Measurements from ENCODE around the gene RBFA. TPM values are rescaled to one million over a fixed set of nuclear protein-coding genes. Genes with fewer than 3 reads are reported as not detected.
"Not testable (repeated sequence)": the region's sequence is repeated elsewhere in the genome, so short reads cannot be mapped to it uniquely, and the experiment has no call there.

RBFA gene
- polyA plus RNA-seq, 3 donors: 4.0 to 14.7 (median 5.7) TPM

- peaks cover 41 to 63% (median 49%) of the 10 kb centered on the region in 7 donors for H3K9me3 Mint-ChIP-seq
- no peak overlapping the region for H3K4me3 Mint-ChIP-seq
- no peaks in the 10 kb centered on the region for H3K79me2 ChIP-seq (ENCODE audit: insufficient read depth, low read length)
- H3K4me1 ChIP-seq (ENCODE audit: control insufficient read depth in 1 of 2, insufficient read depth in 2 of 2, low read length in 2 of 2): no peaks in the 10 kb centered on the region
- H3K36me3 ChIP-seq (replicated peaks in 1 of 2; ENCODE audit: control insufficient read depth in 1 of 2, insufficient read depth in 2 of 2, low read length in 2 of 2): no peaks in the 10 kb centered on the region
- 95% methylated on average over 12 of the region's 16 CpGs for WGBS (ENCODE audit: insufficient coverage)
- H3K9me3 ChIP-seq (replicated peaks in 1 of 2; ENCODE audit: control insufficient read depth in 1 of 2, insufficient read depth in 1 of 2, low read length in 2 of 2): peaks cover 17 to 55% of the 10 kb centered on the region in 2 donors
- H2AFZ ChIP-seq (ENCODE audit: insufficient read depth, low read depth, low read length, poor library complexity, severe bottlenecking): no peak overlapping the region
- H3K4me3 ChIP-seq (replicated peaks in 1 of 3; ENCODE audit: low read depth in 2 of 3, low read length in 3 of 3): no peak overlapping the region
- no peak overlapping the region for H3K27ac ChIP-seq (ENCODE audit: low read depth in 1 of 2, low read length in 2 of 2)
- intact Hi-C loops (cut with micrococcal nuclease): no loop called here
- no peaks in the 10 kb centered on the region for H3K27me3 ChIP-seq (ENCODE audit: control insufficient read depth in 2 of 2, insufficient read depth in 2 of 2, low read length in 2 of 2)
- no peaks in the 10 kb centered on the region for H3K36me3 Mint-ChIP-seq
- H3K27me3 Mint-ChIP-seq (ENCODE audit: low read depth in 3 of 3): peaks cover 0 to 2% (median 2%) of the 10 kb centered on the region in 3 donors
- peak overlapping the region in 1 of 7 donors; percentile 4 for H3K27ac Mint-ChIP-seq
- no peak for TF ChIP-seq CTCF (IDR thresholded peaks at IDR 0.05)
- DNase-seq: no peak
- H3K4me1 Mint-ChIP-seq: no peaks in the 10 kb centered on the region
- H3K9ac ChIP-seq (ENCODE audit: insufficient read depth, low read length, poor library complexity, severe bottlenecking): no peak overlapping the region
- no peaks in the 10 kb centered on the region for H4K20me1 ChIP-seq (ENCODE audit: insufficient read depth, low read length)
- no peak overlapping the region for H3K4me2 ChIP-seq (replicated peaks; ENCODE audit: extremely low read depth, low read length, poor library complexity, severe bottlenecking)
These were observed 24.3 kb upstream of the RBFA start for GRCh38 chr18:80009661-80010550.

DNA sequence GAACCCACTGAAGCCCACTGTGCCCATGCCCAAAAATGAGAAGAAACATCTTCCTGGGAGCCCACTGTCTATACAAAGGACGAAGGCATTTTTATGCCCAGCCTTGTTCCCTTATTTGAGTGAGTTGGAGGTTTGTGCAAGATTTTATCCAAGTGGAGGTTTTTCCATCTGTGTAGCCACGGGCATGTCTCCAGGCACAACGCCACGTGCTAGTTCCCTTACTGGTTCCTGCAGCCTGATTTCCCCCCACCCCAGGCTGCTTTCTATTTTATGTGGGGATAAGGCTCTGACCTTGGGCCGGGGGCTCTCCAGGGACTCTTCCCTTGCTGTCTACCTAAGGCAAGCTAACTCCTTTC lies 23.7 kb upstream of the RBFA start:
- no CpG with 5 or more reads among the region's 5 CpGs for WGBS (ENCODE audit: insufficient coverage)
- intact Hi-C loops (cut with micrococcal nuclease): no loop called here

DNA sequence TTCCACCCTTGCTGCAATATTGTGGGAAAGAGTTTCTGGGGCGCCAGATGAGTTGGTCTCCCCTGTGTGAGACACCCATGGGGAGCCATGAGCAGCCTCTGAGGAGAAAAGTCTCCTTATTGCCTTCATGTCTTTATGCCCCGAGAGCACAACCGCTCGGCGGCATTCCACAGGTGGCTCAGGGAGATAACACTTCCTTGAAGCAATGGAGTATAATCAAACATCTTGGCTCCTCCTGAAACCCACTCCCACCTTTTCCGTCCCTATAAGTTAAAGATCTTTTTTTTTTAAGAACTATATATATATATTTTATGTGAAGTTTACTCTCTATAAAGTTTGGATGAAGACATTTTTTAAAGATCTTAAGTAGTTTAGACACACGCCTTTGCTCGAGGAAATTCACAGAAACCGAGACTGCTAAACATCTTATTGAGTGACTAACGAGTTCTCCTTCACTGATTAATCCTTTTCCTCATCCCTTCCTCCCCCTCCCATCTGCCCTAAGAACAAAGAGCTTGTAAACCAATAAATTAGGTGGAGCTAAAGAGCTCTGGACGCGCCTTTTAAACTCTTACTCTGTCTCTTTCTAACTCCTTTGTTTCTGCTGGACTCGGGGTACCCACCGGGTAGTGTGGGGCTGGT lies 22.6 kb upstream of the RBFA start:
- H3K4me3 Mint-ChIP-seq; H3K79me2 ChIP-seq (ENCODE audit: insufficient read depth, low read length); H3K36me3 ChIP-seq (replicated peaks in 1 of 2; ENCODE audit: control insufficient read depth in 1 of 2, insufficient read depth in 2 of 2, low read length in 2 of 2); H3K4me3 ChIP-seq (replicated peaks in 1 of 3; ENCODE audit: low read depth in 2 of 3, low read length in 3 of 3); H3K27me3 ChIP-seq (ENCODE audit: control insufficient read depth in 2 of 2, insufficient read depth in 2 of 2, low read length in 2 of 2); H4K20me1 ChIP-seq (ENCODE audit: insufficient read depth, low read length); H3K27ac Mint-ChIP-seq; H3K27ac ChIP-seq (ENCODE audit: low read depth in 1 of 2, low read length in 2 of 2); H3K4me1 ChIP-seq (ENCODE audit: control insufficient read depth in 1 of 2, insufficient read depth in 2 of 2, low read length in 2 of 2); H3K4me1 Mint-ChIP-seq; H3K27me3 Mint-ChIP-seq (ENCODE audit: low read depth in 3 of 3); intact Hi-C loops (cut with micrococcal nuclease); DNase-seq; H2AFZ ChIP-seq (ENCODE audit: insufficient read depth, low read depth, low read length, poor library complexity, severe bottlenecking); H3K36me3 Mint-ChIP-seq; H3K4me2 ChIP-seq (replicated peaks; ENCODE audit: extremely low read depth, low read length, poor library complexity, severe bottlenecking); H3K9ac ChIP-seq (ENCODE audit: insufficient read depth, low read length, poor library complexity, severe bottlenecking): not testable (repeated sequence)
- peaks cover 40 to 66% (median 51%) of the 10 kb centered on the region in 7 donors for H3K9me3 Mint-ChIP-seq
- no CpG with 5 or more reads among the region's 14 CpGs for WGBS (ENCODE audit: insufficient coverage)
- peaks cover 18 to 57% of the 10 kb centered on the region in 2 donors for H3K9me3 ChIP-seq (replicated peaks in 1 of 2; ENCODE audit: control insufficient read depth in 1 of 2, insufficient read depth in 1 of 2, low read length in 2 of 2)

More for the DNA sequence above, 23.7 kb upstream of the RBFA start:
- TF ChIP-seq CTCF (IDR thresholded peaks at IDR 0.05): no peak
- H3K27ac ChIP-seq (ENCODE audit: low read depth in 1 of 2, low read length in 2 of 2): no peak overlapping the region
- no peak overlapping the region for H2AFZ ChIP-seq (ENCODE audit: insufficient read depth, low read depth, low read length, poor library complexity, severe bottlenecking)
- no peak for DNase-seq
- H3K4me1 ChIP-seq (ENCODE audit: control insufficient read depth in 1 of 2, insufficient read depth in 2 of 2, low read length in 2 of 2): no peaks in the 10 kb centered on the region
- H3K27ac Mint-ChIP-seq: peak overlapping the region in 1 of 7 donors; percentile 4
- H3K36me3 ChIP-seq (replicated peaks in 1 of 2; ENCODE audit: control insufficient read depth in 1 of 2, insufficient read depth in 2 of 2, low read length in 2 of 2): no peaks in the 10 kb centered on the region
- no peaks in the 10 kb centered on the region for H3K4me1 Mint-ChIP-seq
- H3K9me3 Mint-ChIP-seq: peaks cover 41 to 66% (median 51%) of the 10 kb centered on the region in 7 donors
- H4K20me1 ChIP-seq (ENCODE audit: insufficient read depth, low read length): no peaks in the 10 kb centered on the region
- no peak overlapping the region for H3K9ac ChIP-seq (ENCODE audit: insufficient read depth, low read length, poor library complexity, severe bottlenecking)
- H3K4me3 ChIP-seq (replicated peaks in 1 of 3; ENCODE audit: low read depth in 2 of 3, low read length in 3 of 3): no peak overlapping the region
- peaks cover 0 to 2% (median 2%) of the 10 kb centered on the region in 3 donors for H3K27me3 Mint-ChIP-seq (ENCODE audit: low read depth in 3 of 3)
- no peaks in the 10 kb centered on the region for H3K27me3 ChIP-seq (ENCODE audit: control insufficient read depth in 2 of 2, insufficient read depth in 2 of 2, low read length in 2 of 2)
- H3K4me2 ChIP-seq (replicated peaks; ENCODE audit: extremely low read depth, low read length, poor library complexity, severe bottlenecking): no peak overlapping the region
- H3K79me2 ChIP-seq (ENCODE audit: insufficient read depth, low read length): no peaks in the 10 kb centered on the region
- H3K4me3 Mint-ChIP-seq: no peak overlapping the region
- no peaks in the 10 kb centered on the region for H3K36me3 Mint-ChIP-seq
- peaks cover 18 to 57% of the 10 kb centered on the region in 2 donors for H3K9me3 ChIP-seq (replicated peaks in 1 of 2; ENCODE audit: control insufficient read depth in 1 of 2, insufficient read depth in 1 of 2, low read length in 2 of 2)
